Skeletal muscle tissue (tissue), 4 donors: ENCODE results near the gene SSU72. TPM values are rescaled to one million over a fixed set of nuclear protein-coding genes. Genes with fewer than 3 reads are reported as not detected.
"Not testable (repeated sequence)": the region's sequence is repeated elsewhere in the genome, so short reads cannot be mapped to it uniquely, and the experiment has no call there.

Experiments used
- H3K27ac ChIP-seq: one replicate; pipeline ENCODE4 v1.7.0; 2013; ENCODE audit warnings: mild to moderate bottlenecking, low read depth, low read length, inconsistent platforms
- H3K27me3 ChIP-seq, 3 donors: one replicate each; pipeline ENCODE4 v1.7.0; 2013; ENCODE audit warnings: low read length in 3 of 3; ENCODE audit not compliant: control insufficient read depth in 3 of 3, insufficient read depth in 3 of 3
- H3K36me3 ChIP-seq, 3 donors: one replicate each; pipeline ENCODE4 v1.7.0; 2013; ENCODE audit warnings: low read length in 3 of 3; ENCODE audit not compliant: control insufficient read depth in 3 of 3, insufficient read depth in 3 of 3
- H3K4me1 ChIP-seq, 3 donors: one replicate each; pipeline ENCODE4 v1.7.0; 2013; ENCODE audit warnings: low read length in 3 of 3, mild to moderate bottlenecking in 3 of 3; ENCODE audit not compliant: control insufficient read depth in 3 of 3, insufficient read depth in 3 of 3
- H3K4me3 ChIP-seq, 3 donors: one replicate each; pipeline ENCODE4 v1.7.0; 2013; ENCODE audit warnings: low read length in 3 of 3
- H3K9ac ChIP-seq, 3 donors: one replicate each; pipeline ENCODE4 v1.7.0; 2013; ENCODE audit warnings: low read length in 3 of 3, mild to moderate bottlenecking in 3 of 3, moderate library complexity in 2 of 3, low read depth in 1 of 3
- H3K9me3 ChIP-seq, 3 donors: one replicate each; pipeline ENCODE4 v1.7.0; 2013; ENCODE audit warnings: low read length in 3 of 3; ENCODE audit not compliant: control insufficient read depth in 3 of 3
- total RNA-seq: library from RNA; depleted of rRNA; stranded (reverse); fragments of >200 nt; gene quantifications from one replicate; pipeline ENCODE4 v1.2.3, GENCODE V29; 2014
- donor health status: Osteomylitis.

SSU72 gene
- total RNA-seq, 1 donor from 2014 or later, result 40.2 TPM

DNA sequence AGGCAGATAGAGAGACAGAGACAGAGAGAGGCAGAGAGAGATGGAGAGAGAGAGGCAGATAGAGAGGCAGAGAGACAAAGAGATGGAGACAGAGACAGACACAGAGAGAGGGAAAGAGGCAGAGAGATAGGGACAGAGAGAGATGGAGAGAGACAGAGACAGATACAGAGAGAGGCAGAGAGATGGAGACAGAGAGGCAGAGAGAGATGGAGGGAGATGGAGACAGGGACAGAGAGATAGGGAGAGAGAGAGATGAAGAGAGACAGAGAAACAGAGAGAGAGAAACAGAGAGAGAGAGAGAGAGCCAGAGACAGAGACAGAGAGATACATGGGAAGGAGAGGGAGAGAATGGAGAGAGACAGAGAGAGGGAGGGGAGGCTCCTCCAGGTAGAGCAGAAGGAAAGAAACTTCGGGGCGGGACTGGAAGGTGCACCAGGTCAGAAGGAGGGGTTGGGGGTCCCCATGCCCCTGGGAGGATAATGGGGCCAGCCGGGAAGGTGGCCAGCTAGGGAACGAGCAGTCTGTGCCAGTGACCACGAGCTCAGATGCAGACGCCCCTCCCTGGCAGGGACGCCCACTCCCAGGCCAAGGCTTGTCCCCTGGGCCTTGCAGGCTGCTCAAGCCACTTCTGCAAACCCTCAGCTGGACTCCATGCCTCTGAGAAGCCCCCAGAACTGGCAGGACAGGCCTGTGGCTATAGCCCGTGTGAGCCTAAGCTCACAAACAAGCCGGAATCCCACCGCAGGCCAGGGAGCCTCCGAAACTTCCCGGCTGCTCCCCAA is 22.0 kb upstream of the SSU72 start:
- Histone ChIP-seq H3K9ac (no peak overlapping the region), H3K27me3 (peaks cover 37 to 53% (median 40%) of the 10 kb centered on the region in 3 donors), H3K4me3 (no peak overlapping the region), H3K36me3 (no peaks in the 10 kb centered on the region), H3K27ac (no peak overlapping the region), H3K9me3 (no peaks in the 10 kb centered on the region), H3K4me1 (peaks cover 3 to 22% (median 9%) of the 10 kb centered on the region in 3 donors)

DNA sequence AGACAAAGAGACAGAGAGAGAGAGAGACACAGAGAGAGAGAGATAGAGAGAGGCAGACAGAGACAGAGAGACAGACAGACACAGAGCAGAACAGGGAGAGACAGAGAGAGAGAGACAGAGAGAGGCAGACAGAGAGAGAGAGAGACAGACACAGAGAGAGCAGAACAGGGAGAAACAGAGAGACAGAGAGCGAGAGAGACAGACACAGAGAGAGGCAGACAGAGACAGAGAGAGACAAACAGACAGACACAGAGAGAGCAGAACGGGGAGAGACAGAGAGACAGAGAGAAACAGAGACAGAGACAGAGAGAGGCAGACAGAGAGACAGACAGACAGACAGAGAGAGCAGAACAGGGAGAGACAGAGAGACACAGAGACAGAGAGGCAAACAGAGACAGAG is 20.7 kb upstream of the SSU72 start:
- Histone ChIP-seq H3K4me1 (peaks cover 1 to 15% (median 6%) of the 10 kb centered on the region in 3 donors), H3K27me3 (peaks cover 27 to 40% (median 28%) of the 10 kb centered on the region in 3 donors)
- H3K9me3 ChIP-seq, H3K36me3 ChIP-seq, H3K9ac ChIP-seq, H3K4me3 ChIP-seq, H3K27ac ChIP-seq: not testable (repeated sequence)

DNA sequence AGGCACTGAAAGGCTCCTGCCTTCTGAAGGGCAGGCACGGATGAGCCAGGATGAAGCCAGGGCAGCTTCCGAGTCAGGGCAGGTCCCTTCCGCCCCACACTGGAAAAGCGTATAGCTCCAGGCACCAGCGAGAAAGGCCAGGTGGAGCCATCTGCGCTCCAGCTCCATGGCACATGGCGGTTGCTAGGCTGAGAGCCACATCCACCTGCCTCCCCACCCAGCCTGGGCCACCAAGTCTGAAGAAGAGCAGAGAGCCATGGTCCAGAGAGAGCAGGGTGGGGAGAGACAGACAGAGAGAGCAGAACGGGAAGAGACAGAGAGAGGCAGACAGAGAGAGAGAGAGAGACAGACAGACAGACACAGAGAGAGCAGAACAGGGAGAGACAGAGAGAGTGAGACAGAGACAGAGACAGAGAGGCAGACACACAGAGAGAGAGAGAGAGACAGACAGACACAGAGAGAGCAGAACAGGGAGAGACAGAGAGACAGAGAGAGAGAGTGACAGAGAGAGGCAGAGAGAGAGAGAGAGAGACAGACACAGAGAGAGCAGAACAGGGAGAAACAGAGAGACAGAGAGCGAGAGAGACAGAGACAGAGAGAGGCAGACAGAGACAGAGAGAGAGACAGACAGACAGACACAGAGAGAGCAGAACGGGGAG is 20.1 kb upstream of the SSU72 start:
- Histone ChIP-seq H3K9ac (no peak overlapping the region), H3K36me3 (no peaks in the 10 kb centered on the region), H3K27me3 (peaks cover 25 to 40% (median 30%) of the 10 kb centered on the region in 3 donors), H3K4me1 (peaks cover 0 to 14% (median 6%) of the 10 kb centered on the region in 3 donors), H3K4me3 (no peak overlapping the region), H3K9me3 (no peaks in the 10 kb centered on the region), H3K27ac (no peak overlapping the region)

DNA sequence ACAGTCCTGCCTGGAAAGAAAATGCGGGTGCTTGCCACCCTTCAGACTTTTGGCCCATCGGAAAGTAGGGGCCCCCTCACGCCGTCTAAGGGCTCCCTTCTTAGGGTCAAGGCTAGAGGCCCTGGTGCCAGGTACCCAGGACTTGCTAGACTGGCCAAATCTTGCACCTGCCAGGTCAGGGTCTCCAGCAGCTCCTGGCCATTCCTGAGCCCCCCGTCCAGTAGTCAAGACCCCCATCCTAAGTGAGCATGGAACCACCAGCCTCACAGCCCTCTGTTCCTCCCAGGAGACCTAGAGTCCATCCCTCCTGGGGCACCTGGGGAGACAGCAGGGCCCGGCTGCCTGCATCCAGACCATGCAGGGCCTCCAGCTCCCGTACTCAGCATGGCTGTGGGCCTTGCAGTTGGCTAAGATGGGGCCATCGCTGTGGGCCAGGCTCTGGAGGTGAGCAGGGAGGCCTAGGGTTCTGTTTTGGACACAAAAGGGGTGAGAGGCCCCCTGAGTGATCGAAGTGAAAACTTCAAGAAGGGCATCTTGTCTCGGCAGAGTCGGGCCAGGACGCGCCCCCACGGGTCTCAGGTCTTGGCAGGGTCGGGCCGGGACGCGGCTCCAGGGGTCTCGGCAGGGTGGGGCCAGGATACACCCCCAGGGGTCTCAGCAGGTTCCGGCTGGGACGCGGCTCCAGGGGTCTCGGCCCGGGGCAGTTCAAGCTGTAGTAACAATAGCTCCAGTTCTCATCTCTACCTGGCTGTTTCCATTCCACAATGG is 19.4 kb upstream of the SSU72 start:
- H3K27ac ChIP-seq, result no peak overlapping the region
- no peak overlapping the region for H3K9ac ChIP-seq
- no peak overlapping the region for H3K4me3 ChIP-seq
- H3K27me3 ChIP-seq, result peaks cover 19 to 35% (median 28%) of the 10 kb centered on the region in 3 donors
- peaks cover 0 to 11% (median 6%) of the 10 kb centered on the region in 3 donors for H3K4me1 ChIP-seq
- H3K9me3 ChIP-seq, result no peaks in the 10 kb centered on the region
- no peaks in the 10 kb centered on the region for H3K36me3 ChIP-seq

DNA sequence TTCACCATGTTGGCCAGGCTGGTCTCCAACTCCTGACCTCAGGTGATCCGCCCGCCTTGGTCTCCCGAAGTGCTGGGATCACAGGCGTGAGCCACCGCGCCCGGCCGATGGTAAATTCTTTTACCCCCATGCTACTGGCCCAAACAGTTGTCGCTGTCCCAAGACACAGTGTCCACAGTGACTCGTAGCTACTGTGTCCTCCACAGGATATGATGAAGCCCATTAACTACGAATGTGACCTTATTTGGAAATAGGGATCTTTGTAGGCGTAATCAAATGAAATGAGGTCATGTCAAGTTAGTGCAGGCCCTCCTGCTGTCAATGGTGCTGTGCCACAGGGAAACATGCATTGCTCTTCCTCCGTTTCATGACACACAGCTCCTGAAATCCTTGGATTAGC is 16.8 kb upstream of the SSU72 start:
- Histone ChIP-seq H3K9ac (no peak overlapping the region), H3K9me3 (no peaks in the 10 kb centered on the region), H3K4me1 (no peaks in the 10 kb centered on the region), H3K27me3 (peaks cover 10 to 15% (median 13%) of the 10 kb centered on the region in 3 donors), H3K36me3 (no peaks in the 10 kb centered on the region), H3K4me3 (no peak overlapping the region), H3K27ac (no peak overlapping the region)

DNA sequence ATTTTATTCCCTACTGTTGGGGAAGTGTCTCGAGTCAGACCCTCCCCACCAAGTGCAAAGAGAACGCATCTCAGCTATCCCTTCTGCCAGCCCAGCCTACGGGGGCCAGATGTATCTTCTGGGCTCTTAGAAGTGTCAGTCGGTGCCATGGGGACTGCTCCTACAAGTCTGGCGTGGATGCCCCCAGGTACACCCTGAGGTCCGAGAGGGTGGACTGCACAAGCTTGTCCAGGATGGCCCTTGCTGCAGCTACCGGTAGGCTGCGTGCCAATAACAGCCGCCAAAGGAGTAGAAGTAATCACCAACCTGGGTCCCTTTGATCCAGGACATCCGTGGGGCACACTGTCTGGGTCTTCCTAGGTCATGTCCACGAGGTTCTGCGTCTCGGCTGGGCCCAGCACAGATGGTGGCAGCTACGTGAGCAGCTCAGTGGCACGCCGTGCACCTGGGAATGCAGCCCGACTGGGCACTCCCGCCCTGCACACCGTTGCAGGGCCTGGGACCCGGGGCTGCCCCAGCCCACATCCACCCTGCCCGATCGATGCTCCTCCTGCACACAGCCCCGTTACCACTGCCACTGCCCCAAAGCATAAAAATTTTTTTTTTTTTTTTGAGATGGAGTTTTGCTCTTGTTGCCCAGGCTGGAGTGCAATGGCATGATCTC is 8.8 kb upstream of the SSU72 start:
- no peak overlapping the region for H3K9ac ChIP-seq
- no peaks in the 10 kb centered on the region for H3K36me3 ChIP-seq
- no peak overlapping the region for H3K27ac ChIP-seq
- H3K4me1 ChIP-seq, result no peaks in the 10 kb centered on the region
- H3K9me3 ChIP-seq, result no peaks in the 10 kb centered on the region
- H3K4me3 ChIP-seq, result no peak overlapping the region
- H3K27me3 ChIP-seq, result peaks cover 0 to 22% (median 18%) of the 10 kb centered on the region in 3 donors

DNA sequence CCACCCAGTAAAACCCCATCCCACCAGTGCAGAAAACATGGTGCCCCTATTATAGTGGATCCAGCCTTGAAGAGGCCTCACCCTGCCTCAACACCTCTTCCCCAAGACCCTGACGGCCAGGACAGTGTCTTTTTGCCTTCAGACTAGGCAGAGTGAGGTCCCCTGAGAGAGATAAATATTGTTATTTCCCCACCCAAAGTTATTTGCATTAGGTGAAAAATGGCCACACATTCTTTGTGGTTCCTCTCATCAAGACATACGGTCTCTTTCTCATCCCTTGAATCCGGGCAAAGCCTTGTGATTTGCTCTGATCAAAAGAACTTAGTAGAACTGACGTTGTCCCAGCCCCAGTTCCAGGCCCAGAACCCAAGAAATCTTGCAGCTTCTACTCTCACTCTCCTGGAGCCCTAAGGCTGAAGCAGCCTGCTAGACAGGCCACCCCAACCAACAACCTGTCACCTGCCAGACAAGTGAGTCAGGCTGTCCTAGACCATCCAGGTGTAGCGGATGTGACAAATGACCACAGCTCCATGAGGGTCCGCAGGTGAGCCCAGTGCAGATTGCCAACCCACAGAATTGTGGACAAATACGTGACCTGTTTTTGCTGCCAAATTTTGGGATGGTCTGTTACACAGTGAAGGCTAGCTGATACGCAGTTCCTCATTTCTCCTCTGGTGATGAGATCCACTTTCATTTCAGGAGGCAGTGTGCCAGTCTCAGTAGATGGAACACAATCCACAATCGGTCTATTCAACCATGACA is 8.1 kb upstream of the SSU72 start:
- peaks cover 0 to 21% (median 20%) of the 10 kb centered on the region in 3 donors for H3K27me3 ChIP-seq
- no peak overlapping the region for H3K27ac ChIP-seq
- H3K4me1 ChIP-seq, result no peaks in the 10 kb centered on the region
- no peak overlapping the region for H3K9ac ChIP-seq
- no peaks in the 10 kb centered on the region for H3K36me3 ChIP-seq
- no peak overlapping the region for H3K4me3 ChIP-seq
- no peaks in the 10 kb centered on the region for H3K9me3 ChIP-seq

DNA sequence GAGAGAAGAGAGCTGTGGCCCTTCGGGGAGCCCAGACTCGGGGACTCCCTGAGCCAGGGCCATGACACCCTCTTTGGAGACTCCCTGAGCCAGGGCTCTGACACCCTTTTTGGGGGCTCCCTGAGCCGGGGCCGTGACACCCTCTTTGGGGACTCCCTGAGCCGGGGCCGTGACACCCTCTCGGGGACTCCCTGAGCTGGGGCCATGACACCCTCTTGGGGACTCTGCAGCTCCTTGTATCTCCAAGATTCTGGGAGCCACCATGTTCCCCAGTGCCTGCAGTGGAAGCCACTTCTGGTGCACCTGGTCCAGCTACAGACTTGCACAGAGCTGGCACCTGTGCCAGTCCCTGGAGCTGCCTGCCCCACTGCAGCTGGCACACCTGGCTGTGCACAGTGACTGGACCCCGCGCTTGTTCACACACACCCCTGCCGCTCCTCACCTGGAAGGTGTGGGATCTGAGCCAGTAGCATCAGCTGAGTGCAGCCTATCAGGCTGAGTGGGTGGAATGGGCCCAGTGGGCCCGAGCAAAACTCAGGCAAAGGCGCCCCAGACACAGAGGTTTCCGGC is 3.8 kb upstream of the SSU72 start:
- Histone ChIP-seq H3K9me3 (no peaks in the 10 kb centered on the region), H3K4me3 (no peak overlapping the region), H3K36me3 (peaks cover 0 to 2% (median 0%) of the 10 kb centered on the region in 3 donors), H3K27ac (no peak overlapping the region), H3K27me3 (peaks cover 0 to 15% (median 15%) of the 10 kb centered on the region in 3 donors), H3K4me1 (peaks cover 7 to 12% (median 10%) of the 10 kb centered on the region in 3 donors), H3K9ac (no peak overlapping the region)
